ENCODE data around the gene CNTFR.

CNTFR gene

GRCh38 chr9:34590381-34591247 lies 1.1 kb upstream of the CNTFR start:
- no peak for DNase-seq (ENCODE audit: low spot score)

- no peak for DNase-seq (ENCODE audit: low spot score)
Measured at GRCh38 chr9:34588671-34589635, 571 bp downstream of the CNTFR start.

GRCh38 chr9:34587271-34587670 lies 2.3 kb downstream of the CNTFR start:
- no peak for DNase-seq (ENCODE audit: low spot score)

GRCh38 chr9:34585946-34586669 lies 3.4 kb downstream of the CNTFR start:
- no peak for DNase-seq (ENCODE audit: low spot score)

- DNase-seq (ENCODE audit: low spot score): no peak
Measured at GRCh38 chr9:34584970-34585369, 4.6 kb downstream of the CNTFR start.

GRCh38 chr9:34582787-34583186 lies 6.7 kb downstream of the CNTFR start:
- DNase-seq (ENCODE audit: low spot score): no peak

- DNase-seq (ENCODE audit: low spot score): no peak
Measured at GRCh38 chr9:34581318-34581717, 8.2 kb downstream of the CNTFR start.

- DNase-seq (ENCODE audit: low spot score): no peak
Measured at GRCh38 chr9:34580358-34580757, 9.2 kb downstream of the CNTFR start.

GRCh38 chr9:34579808-34580163 lies 9.7 kb downstream of the CNTFR start:
- DNase-seq (ENCODE audit: low spot score): no peak

GRCh38 chr9:34579104-34579807 lies 10.3 kb downstream of the CNTFR start:
- no peak for DNase-seq (ENCODE audit: low spot score)

GRCh38 chr9:34578241-34579103 lies 11.1 kb downstream of the CNTFR start:
- no peak for DNase-seq (ENCODE audit: low spot score)

- DNase-seq (ENCODE audit: low spot score): no peak
Measured at GRCh38 chr9:34577400-34578240, 11.9 kb downstream of the CNTFR start.

- DNase-seq (ENCODE audit: low spot score): no peak
Measured at GRCh38 chr9:34576597-34577399, 12.7 kb downstream of the CNTFR start.

- DNase-seq (ENCODE audit: low spot score): no peak
Measured at GRCh38 chr9:34575862-34576596, 13.5 kb downstream of the CNTFR start.

GRCh38 chr9:34575241-34575640 lies 14.3 kb downstream of the CNTFR start:
- DNase-seq (ENCODE audit: low spot score): no peak

- DNase-seq (ENCODE audit: low spot score): no peak
Measured at GRCh38 chr9:34574571-34574970, 15.0 kb downstream of the CNTFR start.

GRCh38 chr9:34573599-34574325 lies 15.8 kb downstream of the CNTFR start:
- no peak for DNase-seq (ENCODE audit: low spot score)

Measured in hematopoietic multipotent progenitor cell treated with erythropoietin and hydrocortisone succinate and interleukin-3 and kit ligand, for 15 days (in vitro differentiated cells).